SK-N-SH treated with all-trans-retinoic acid at 6 μM for 48 hours (cell line): ENCODE results near the gene GPBP1L1.

Source experiments
- GLIS3 ChIP-seq: fragments of 250-450 bp; sonication (Bioruptor Pico); IDR thresholded peaks from 2 replicates; pipeline ENCODE4 v1.5.0; 2020; ENCODE audit warnings: mild to moderate bottlenecking, moderate library complexity
- PATZ1 ChIP-seq: fragments of 250-450 bp; sonication (Bioruptor Pico); IDR thresholded peaks from 2 replicates; pipeline ENCODE4 v1.8.0; 2020; ENCODE audit warnings: mild to moderate bottlenecking, moderate library complexity, borderline replicate concordance
- ZC3H10 ChIP-seq: fragments of 250-450 bp; sonication (Bioruptor Pico); IDR thresholded peaks from 2 replicates; pipeline ENCODE4 v1.5.1; 2021; ENCODE audit warnings: mild to moderate bottlenecking, moderate library complexity

- no peak for TF ChIP-seq PATZ1 (CRISPR knock-in tag)
- TF ChIP-seq ZC3H10 (CRISPR knock-in tag) = no peak
- no peak for TF ChIP-seq GLIS3
These were observed 65.5 kb downstream of the GPBP1L1 start for GRCh38 chr1:45620588-45621500.
